ELF-1 (cell line): ENCODE measurements around the gene ABLIM2.

Experiments
- DNase-seq: peaks from one replicate; pipeline ENCODE4 v3.0.0-alpha.2; 2016; ENCODE audit warnings: low read depth, low spot score

The ABLIM2 gene

GRCh38 chr4:8047837-8048678 is 110.6 kb downstream of the ABLIM2 start:
- no peak for DNase-seq

GRCh38 chr4:8046925-8047541 is 111.6 kb downstream of the ABLIM2 start:
- DNase-seq, result no peak

- no peak for DNase-seq
Measured at GRCh38 chr4:8045909-8046308, 112.7 kb downstream of the ABLIM2 start.

GRCh38 chr4:8044699-8045098 is 113.9 kb downstream of the ABLIM2 start:
- no peak for DNase-seq

GRCh38 chr4:8044244-8044643 is 114.4 kb downstream of the ABLIM2 start:
- DNase-seq, result no peak

- DNase-seq, result no peak
Measured at GRCh38 chr4:8043596-8043995, 115.0 kb downstream of the ABLIM2 start.

- no peak for DNase-seq
Measured at GRCh38 chr4:8041868-8042267, 116.7 kb downstream of the ABLIM2 start.

- DNase-seq, result no peak
Measured at GRCh38 chr4:8041172-8041571, 117.4 kb downstream of the ABLIM2 start.

GRCh38 chr4:8040607-8041006 is 118.0 kb downstream of the ABLIM2 start:
- DNase-seq, result peak; percentile 38

GRCh38 chr4:8039853-8040252 is 118.8 kb downstream of the ABLIM2 start:
- DNase-seq, result no peak

- no peak for DNase-seq
Measured at GRCh38 chr4:8039290-8039689, 119.3 kb downstream of the ABLIM2 start.

- peak; percentile 73 for DNase-seq
Measured at GRCh38 chr4:8038719-8039251, 119.8 kb downstream of the ABLIM2 start.

GRCh38 chr4:8038083-8038482 is 120.5 kb downstream of the ABLIM2 start:
- no peak for DNase-seq

- DNase-seq, result no peak
Measured at GRCh38 chr4:8037150-8037769, 121.4 kb downstream of the ABLIM2 start.

- no peak for DNase-seq
Measured at GRCh38 chr4:8035371-8035780, 123.2 kb downstream of the ABLIM2 start.

- no peak for DNase-seq
Measured at GRCh38 chr4:8033829-8034528, 124.6 kb downstream of the ABLIM2 start.

- DNase-seq, result no peak
Measured at GRCh38 chr4:8033067-8033755, 125.4 kb downstream of the ABLIM2 start.

GRCh38 chr4:8032381-8032780 is 126.2 kb downstream of the ABLIM2 start:
- no peak for DNase-seq

- no peak for DNase-seq
Measured at GRCh38 chr4:8030121-8030781, 128.4 kb downstream of the ABLIM2 start.

GRCh38 chr4:8029689-8030088 is 128.9 kb downstream of the ABLIM2 start:
- DNase-seq, result peak; percentile 48
